OCI-LY7 (cell line): ENCODE data around the gene ERN2.

Source experiments
- CTCF ChIP-seq: fragments of 200-600 bp; sonication (generic); conservative IDR thresholded peaks from 2 replicates; pipeline ENCODE4 v1.5.1; 2014; ENCODE audit warnings: mild to moderate bottlenecking, antibody characterized with exemption, low read length, moderate library complexity, mixed read lengths
- EZH2phosphoT487 ChIP-seq: fragments of 200-600 bp; sonication (generic); IDR thresholded peaks from 2 replicates; pipeline ENCODE4 v1.6.1; 2018; ENCODE audit warnings: low read depth, borderline replicate concordance, mild to moderate bottlenecking, mixed run types, antibody characterized with exemption, low read length, moderate library complexity, mixed read lengths

- TF ChIP-seq EZH2phosphoT487 (no peak), CTCF (no peak)
Measured at GRCh38 chr16:23692190-23692837, 20.7 kb downstream of the ERN2 start.
